WTC11 (cell line): ENCODE data around the gene LLGL2. TPM values are rescaled to one million over a fixed set of nuclear protein-coding genes. Genes with fewer than 3 reads are reported as not detected.

Experiments
- ATAC-seq: fragments of 200-7000 bp; cut with Tn5 transposase; 2 replicates; pipeline ENCODE4 v1.10.0; 2021; ENCODE audit warnings: mild to moderate bottlenecking, moderate library complexity
- CTCF ChIA-PET: fragments of 300-600 bp; sonication (Branson Sonifier 250); formaldehyde crosslinking; loops from one replicate; lab custom pipeline; 2021; ENCODE audit warnings: antibody characterized with exemption; lab: Charles Lee
- POLR2A ChIA-PET: fragments of 350-600 bp; sonication (Branson Sonifier 250); formaldehyde crosslinking; loops from one replicate; lab custom pipeline; 2021; ENCODE audit warnings: antibody characterized with exemption; lab: Charles Lee
- DNase-seq: peaks from one replicate; pipeline ENCODE4 v3.0.0; 2021; ENCODE audit warnings: low spot score
- H3K27ac Mint-ChIP-seq: 2 replicates; pipeline ENCODE4 v1.8.0; 2021; ENCODE audit warnings: mixed read lengths
- H3K27me3 Mint-ChIP-seq: 2 replicates; pipeline ENCODE4 v1.8.0; 2021; ENCODE audit warnings: low read depth, mild to moderate bottlenecking, moderate library complexity, mixed read lengths
- H3K36me3 Mint-ChIP-seq: 2 replicates; pipeline ENCODE4 v1.8.0; 2021; ENCODE audit warnings: mixed read lengths
- H3K4me1 Mint-ChIP-seq: 2 replicates; pipeline ENCODE4 v1.8.0; 2022; ENCODE audit warnings: mixed read lengths
- H3K4me3 Mint-ChIP-seq: 2 replicates; pipeline ENCODE4 v1.8.0; 2021; ENCODE audit warnings: mild to moderate bottlenecking, moderate library complexity, mixed read lengths
- H3K9me3 Mint-ChIP-seq: 2 replicates; pipeline ENCODE4 v1.8.0; 2021; ENCODE audit warnings: mixed read lengths
- AR ChIP-seq: fragments of 250-450 bp; sonication (Bioruptor Pico); IDR thresholded peaks from 2 replicates; pipeline ENCODE4 v1.9.0; 2021; ENCODE audit warnings: mild to moderate bottlenecking
- CREB1 ChIP-seq: sonication (generic); formaldehyde crosslinking; IDR thresholded peaks from 2 replicates; pipeline ENCODE4 v1.8.0; 2023; ENCODE audit warnings: mild to moderate bottlenecking, missing genetic modification reagents
- ELF4 ChIP-seq: sonication (generic); formaldehyde crosslinking; IDR thresholded peaks from 2 replicates; pipeline ENCODE4 v1.8.1; 2022; ENCODE audit warnings: low read depth, mild to moderate bottlenecking, moderate library complexity, missing genetic modification reagents
- FOXP1 ChIP-seq: sonication (generic); formaldehyde crosslinking; IDR thresholded peaks from 2 replicates; pipeline ENCODE4 v1.8.0; 2022; ENCODE audit warnings: missing genetic modification reagents, mild to moderate bottlenecking, moderate library complexity, borderline replicate concordance
- GABPB1 ChIP-seq: sonication (generic); formaldehyde crosslinking; IDR thresholded peaks from 2 replicates; pipeline ENCODE4 v1.8.1; 2023; ENCODE audit warnings: mild to moderate bottlenecking, missing genetic modification reagents
- GTF2I ChIP-seq: fragments of 250-450 bp; sonication (Bioruptor Pico); conservative IDR thresholded peaks from 2 replicates; pipeline ENCODE4 v1.4.0; 2021; ENCODE audit warnings: mild to moderate bottlenecking
- HMGA2 ChIP-seq: fragments of 250-450 bp; sonication (Bioruptor Pico); IDR thresholded peaks from 2 replicates; pipeline ENCODE4 v1.4.0; 2021; ENCODE audit warnings: mild to moderate bottlenecking, moderate library complexity
- MXD4 ChIP-seq: fragments of 250-450 bp; sonication (Bioruptor Pico); IDR thresholded peaks from 2 replicates; pipeline ENCODE4 v1.8.0; 2021; ENCODE audit warnings: mild to moderate bottlenecking, moderate library complexity, borderline replicate concordance
- MYBL2 ChIP-seq: sonication (generic); formaldehyde crosslinking; IDR thresholded peaks from 2 replicates; pipeline ENCODE4 v1.8.1; 2023; ENCODE audit warnings: mild to moderate bottlenecking, moderate library complexity, missing genetic modification reagents
- NR1H2 ChIP-seq: sonication (generic); formaldehyde crosslinking; IDR thresholded peaks from 2 replicates; pipeline ENCODE4 v1.9.0; 2021; ENCODE audit warnings: mild to moderate bottlenecking, moderate library complexity, missing genetic modification reagents
- RELA ChIP-seq: sonication (generic); formaldehyde crosslinking; IDR thresholded peaks from 2 replicates; pipeline ENCODE4 v1.8.1; 2022; ENCODE audit warnings: missing genetic modification reagents, mild to moderate bottlenecking, borderline replicate concordance
- RORB ChIP-seq: fragments of 250-450 bp; sonication (Bioruptor Pico); IDR thresholded peaks from 2 replicates; pipeline ENCODE4 v1.9.0; 2021; ENCODE audit warnings: mild to moderate bottlenecking
- ZBTB21 ChIP-seq: sonication (generic); formaldehyde crosslinking; IDR thresholded peaks from 2 replicates; pipeline ENCODE4 v1.8.1; 2023; ENCODE audit warnings: mild to moderate bottlenecking, missing genetic modification reagents, borderline replicate concordance
- ZNF121 ChIP-seq: sonication (generic); formaldehyde crosslinking; IDR thresholded peaks from 2 replicates; pipeline ENCODE4 v1.8.0; 2023; ENCODE audit warnings: missing genetic modification reagents
- ZNF232 ChIP-seq: sonication (generic); formaldehyde crosslinking; IDR thresholded peaks from 2 replicates; pipeline ENCODE4 v1.8.0; 2022; ENCODE audit warnings: mild to moderate bottlenecking, missing genetic modification reagents
- ZNF263 ChIP-seq: sonication (generic); formaldehyde crosslinking; IDR thresholded peaks from 2 replicates; pipeline ENCODE4 v1.8.1; 2022; ENCODE audit warnings: low read depth, mild to moderate bottlenecking, moderate library complexity, missing genetic modification reagents
- ZNF396 ChIP-seq: fragments of 250-450 bp; sonication (Bioruptor Pico); IDR thresholded peaks from 2 replicates; pipeline ENCODE4 v1.8.0; 2021; ENCODE audit warnings: mild to moderate bottlenecking, moderate library complexity, borderline replicate concordance
- total RNA-seq: library from RNA; stranded (reverse); gene quantifications from 3 replicates; pipeline ENCODE4 v1.2.3, GENCODE V29; 2021
- TF ChIP-seq, protein P1 (sequence below): sonication (generic); formaldehyde crosslinking; IDR thresholded peaks from 2 replicates; pipeline ENCODE4 v1.8.1; 2023; ENCODE audit warnings: mild to moderate bottlenecking, missing genetic modification reagents, moderate library complexity
- TF ChIP-seq, protein P2 (sequence below): sonication (generic); formaldehyde crosslinking; IDR thresholded peaks from 2 replicates; pipeline ENCODE4 v1.8.1; 2023; ENCODE audit warnings: mild to moderate bottlenecking, missing genetic modification reagents, borderline replicate concordance
- TF ChIP-seq, protein P3 (sequence below): sonication (generic); formaldehyde crosslinking; IDR thresholded peaks from 2 replicates; pipeline ENCODE4 v1.8.0; 2022; ENCODE audit warnings: mild to moderate bottlenecking, missing genetic modification reagents

The LLGL2 gene
- total RNA-seq, 1 experiment from 2014 or later: 103 TPM

DNA sequence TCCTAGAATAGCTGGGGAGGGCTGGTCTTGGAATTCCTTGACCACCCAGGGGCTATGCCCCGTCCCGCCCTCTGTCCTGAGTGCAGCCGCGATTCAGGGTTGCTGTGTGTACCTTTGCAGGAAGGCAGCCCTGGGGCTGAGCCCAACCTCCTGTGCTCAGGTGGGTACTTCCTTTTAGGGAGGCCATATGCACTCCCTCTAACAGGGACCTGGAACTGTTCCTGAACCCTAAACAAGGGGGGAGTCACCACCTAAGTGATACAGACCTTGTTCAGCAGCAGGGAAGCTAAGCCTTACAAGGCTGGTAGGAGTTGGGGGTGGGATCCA, 24.6 kb downstream of the LLGL2 start (continued):
- TF ChIP-seq HMGA2 (CRISPR knock-in tag) (no peak), NR1H2 (CRISPR knock-in tag) (no peak)
- TF ChIP-seq, protein P1, sequence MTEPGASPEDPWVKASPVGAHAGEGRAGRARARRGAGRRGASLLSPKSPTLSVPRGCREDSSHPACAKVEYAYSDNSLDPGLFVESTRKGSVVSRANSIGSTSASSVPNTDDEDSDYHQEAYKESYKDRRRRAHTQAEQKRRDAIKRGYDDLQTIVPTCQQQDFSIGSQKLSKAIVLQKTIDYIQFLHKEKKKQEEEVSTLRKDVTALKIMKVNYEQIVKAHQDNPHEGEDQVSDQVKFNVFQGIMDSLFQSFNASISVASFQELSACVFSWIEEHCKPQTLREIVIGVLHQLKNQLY (CRISPR knock-in tag): no peak

DNA sequence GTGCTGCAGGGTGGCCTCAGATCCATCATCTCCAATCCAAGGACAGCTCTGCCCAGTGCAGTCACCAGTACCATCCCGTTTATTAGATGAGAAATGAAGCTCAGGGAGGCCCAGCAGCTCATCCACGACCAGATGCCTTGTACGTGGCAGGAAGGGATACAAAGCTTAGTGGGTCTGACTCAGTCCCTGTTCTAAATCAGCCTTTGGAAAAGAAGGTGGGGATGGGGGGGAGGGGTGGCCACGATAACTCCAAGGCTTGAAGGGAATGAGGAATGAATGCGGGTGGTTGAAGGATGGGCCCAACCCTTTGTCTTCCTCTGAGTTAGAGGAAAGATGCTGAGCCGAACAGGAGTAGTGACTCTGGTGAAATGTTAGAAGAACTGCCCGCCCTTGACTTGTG, 25.8 kb downstream of the LLGL2 start:
- Mint-ChIP-seq H3K4me3 (no peak overlapping the region), H3K36me3 (peaks cover 7% of the 10 kb centered on the region; the same call in 1 of the 2 replicates), H3K9me3 (no peaks in the 10 kb centered on the region), H3K27me3 (no peaks in the 10 kb centered on the region), H3K27ac (peak overlapping the region; percentile 75), H3K4me1 (peaks cover 24% of the 10 kb centered on the region)
- CTCF ChIA-PET: interaction anchor here (0.6 to 3.5 kb wide), 5 partner anchors 8 to 437 kb away, joined by 3 to 19 read pairs (median 10); partner anchors contain the start of genes SMIM5 and TSEN54
- ATAC-seq (no peak), DNase-seq (no peak)
- TF ChIP-seq ZNF121 (CRISPR knock-in tag): no peak
- no peak for TF ChIP-seq ZNF263 (CRISPR knock-in tag)
- no peak for TF ChIP-seq RORB (CRISPR knock-in tag)
- no peak for TF ChIP-seq GTF2I
- POLR2A ChIA-PET: no interaction called here

GRCh38 chr17:75552425-75553294, 27.2 kb downstream of the LLGL2 start:
- POLR2A ChIA-PET: interaction anchor here (0.6 to 1.1 kb wide), 2 partner anchors 10 to 1445 kb away, joined by 3 read pairs; no protein-coding TSS in a partner anchor
- H3K27me3 Mint-ChIP-seq: no peaks in the 10 kb centered on the region
- H3K4me3 Mint-ChIP-seq: no peak overlapping the region
- H3K9me3 Mint-ChIP-seq: no peaks in the 10 kb centered on the region
- TF ChIP-seq MXD4 (no peak), GABPB1 (CRISPR knock-in tag) (0 out of 2 replicates have a peak, but pooled peaks have one; percentile 13), MYBL2 (no peak), RELA (no peak), ZBTB21 (no peak), ELF4 (CRISPR knock-in tag) (no peak)
- TF ChIP-seq, all 79 proteins: peak for 1
- peak overlapping the region; percentile 37; the same call in 1 of the 2 replicates for H3K27ac Mint-ChIP-seq
- peaks cover 7% of the 10 kb centered on the region; the same call in 1 of the 2 replicates for H3K36me3 Mint-ChIP-seq
- peaks cover 22% of the 10 kb centered on the region for H3K4me1 Mint-ChIP-seq
- CTCF ChIA-PET: interaction anchor here (0.6 to 1.9 kb wide), 11 partner anchors 27 to 439 kb away, joined by 3 to 8 read pairs (median 3); partner anchors contain the start of genes LLGL2, MYO15B and TSEN54
- DNase-seq: no peak
- no peak for ATAC-seq

GRCh38 chr17:75553295-75554110, 28.0 kb downstream of the LLGL2 start:
- Mint-ChIP-seq H3K27me3 (no peaks in the 10 kb centered on the region), H3K4me1 (peaks cover 21% of the 10 kb centered on the region), H3K4me3 (no peak overlapping the region), H3K9me3 (no peaks in the 10 kb centered on the region), H3K36me3 (peaks cover 7% of the 10 kb centered on the region; the same call in 1 of the 2 replicates), H3K27ac (no peak overlapping the region; the same call in 1 of the 2 replicates)
- DNase-seq (no peak), ATAC-seq (no peak)
- CTCF ChIA-PET: interaction anchor here (0.6 to 2.3 kb wide), 11 partner anchors 28 to 276 kb away, joined by 3 to 8 read pairs (median 3); partner anchors contain the start of genes LLGL2, MYO15B and TSEN54
- POLR2A ChIA-PET: interaction anchor here (1.1 kb wide), 1 partner anchor 11 kb away, joined by 3 read pairs; no protein-coding TSS in a partner anchor
- TF ChIP-seq GTF2I (no peak), AR (CRISPR knock-in tag) (no peak), ZNF232 (CRISPR knock-in tag) (no peak), FOXP1 (CRISPR knock-in tag) (no peak), CREB1 (CRISPR knock-in tag) (no peak), ZNF396 (CRISPR knock-in tag) (no peak)
- TF ChIP-seq, protein P2, sequence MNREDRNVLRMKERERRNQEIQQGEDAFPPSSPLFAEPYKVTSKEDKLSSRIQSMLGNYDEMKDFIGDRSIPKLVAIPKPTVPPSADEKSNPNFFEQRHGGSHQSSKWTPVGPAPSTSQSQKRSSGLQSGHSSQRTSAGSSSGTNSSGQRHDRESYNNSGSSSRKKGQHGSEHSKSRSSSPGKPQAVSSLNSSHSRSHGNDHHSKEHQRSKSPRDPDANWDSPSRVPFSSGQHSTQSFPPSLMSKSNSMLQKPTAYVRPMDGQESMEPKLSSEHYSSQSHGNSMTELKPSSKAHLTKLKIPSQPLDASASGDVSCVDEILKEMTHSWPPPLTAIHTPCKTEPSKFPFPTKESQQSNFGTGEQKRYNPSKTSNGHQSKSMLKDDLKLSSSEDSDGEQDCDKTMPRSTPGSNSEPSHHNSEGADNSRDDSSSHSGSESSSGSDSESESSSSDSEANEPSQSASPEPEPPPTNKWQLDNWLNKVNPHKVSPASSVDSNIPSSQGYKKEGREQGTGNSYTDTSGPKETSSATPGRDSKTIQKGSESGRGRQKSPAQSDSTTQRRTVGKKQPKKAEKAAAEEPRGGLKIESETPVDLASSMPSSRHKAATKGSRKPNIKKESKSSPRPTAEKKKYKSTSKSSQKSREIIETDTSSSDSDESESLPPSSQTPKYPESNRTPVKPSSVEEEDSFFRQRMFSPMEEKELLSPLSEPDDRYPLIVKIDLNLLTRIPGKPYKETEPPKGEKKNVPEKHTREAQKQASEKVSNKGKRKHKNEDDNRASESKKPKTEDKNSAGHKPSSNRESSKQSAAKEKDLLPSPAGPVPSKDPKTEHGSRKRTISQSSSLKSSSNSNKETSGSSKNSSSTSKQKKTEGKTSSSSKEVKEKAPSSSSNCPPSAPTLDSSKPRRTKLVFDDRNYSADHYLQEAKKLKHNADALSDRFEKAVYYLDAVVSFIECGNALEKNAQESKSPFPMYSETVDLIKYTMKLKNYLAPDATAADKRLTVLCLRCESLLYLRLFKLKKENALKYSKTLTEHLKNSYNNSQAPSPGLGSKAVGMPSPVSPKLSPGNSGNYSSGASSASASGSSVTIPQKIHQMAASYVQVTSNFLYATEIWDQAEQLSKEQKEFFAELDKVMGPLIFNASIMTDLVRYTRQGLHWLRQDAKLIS (CRISPR knock-in tag): no peak
- TF ChIP-seq, protein P3, sequence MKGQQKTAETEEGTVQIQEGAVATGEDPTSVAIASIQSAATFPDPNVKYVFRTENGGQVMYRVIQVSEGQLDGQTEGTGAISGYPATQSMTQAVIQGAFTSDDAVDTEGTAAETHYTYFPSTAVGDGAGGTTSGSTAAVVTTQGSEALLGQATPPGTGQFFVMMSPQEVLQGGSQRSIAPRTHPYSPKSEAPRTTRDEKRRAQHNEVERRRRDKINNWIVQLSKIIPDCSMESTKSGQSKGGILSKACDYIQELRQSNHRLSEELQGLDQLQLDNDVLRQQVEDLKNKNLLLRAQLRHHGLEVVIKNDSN (CRISPR knock-in tag): no peak
